Coronary artery (tissue), 2 donors: ENCODE results near the gene MAPK8IP3.

Experiments used
- DNase-seq: peaks from one replicate; pipeline ENCODE4 v3.0.0-alpha.2; 2017; ENCODE audit warnings: low spot score
- H3K27ac ChIP-seq, 2 donors: fragments of 200-600 bp; sonication (generic); one replicate each; pipeline ENCODE4 v1.5.1; 2016 to 2019
- H3K4me3 ChIP-seq: fragments of 200-600 bp; sonication (generic); 2 replicates; pipeline ENCODE4 v1.5.1; 2016; ENCODE audit warnings: mild to moderate bottlenecking, moderate library complexity
- TF ChIP-seq, protein P1 (sequence below): fragments of 200-600 bp; sonication (generic); IDR thresholded peaks from one replicate; pipeline ENCODE4 v1.5.1; 2019; ENCODE audit warnings: antibody characterized with exemption

MAPK8IP3 gene

DNA sequence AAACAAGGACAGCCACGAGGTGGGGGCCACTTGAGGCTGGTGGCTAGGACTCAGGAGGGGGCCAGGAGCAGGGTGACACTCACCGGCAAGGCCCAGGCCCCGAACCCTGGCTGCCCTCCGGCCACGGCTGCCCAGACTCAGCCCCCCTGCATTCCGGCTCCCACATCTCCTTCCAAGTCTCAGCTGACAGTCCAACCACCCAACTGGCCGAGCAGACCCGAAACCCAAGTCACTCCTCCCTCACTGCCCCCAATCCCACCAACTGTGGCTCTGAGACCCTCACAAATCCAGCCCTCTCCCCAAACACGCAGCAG lies 111.2 kb downstream of the MAPK8IP3 start:
- TF ChIP-seq, protein P1, sequence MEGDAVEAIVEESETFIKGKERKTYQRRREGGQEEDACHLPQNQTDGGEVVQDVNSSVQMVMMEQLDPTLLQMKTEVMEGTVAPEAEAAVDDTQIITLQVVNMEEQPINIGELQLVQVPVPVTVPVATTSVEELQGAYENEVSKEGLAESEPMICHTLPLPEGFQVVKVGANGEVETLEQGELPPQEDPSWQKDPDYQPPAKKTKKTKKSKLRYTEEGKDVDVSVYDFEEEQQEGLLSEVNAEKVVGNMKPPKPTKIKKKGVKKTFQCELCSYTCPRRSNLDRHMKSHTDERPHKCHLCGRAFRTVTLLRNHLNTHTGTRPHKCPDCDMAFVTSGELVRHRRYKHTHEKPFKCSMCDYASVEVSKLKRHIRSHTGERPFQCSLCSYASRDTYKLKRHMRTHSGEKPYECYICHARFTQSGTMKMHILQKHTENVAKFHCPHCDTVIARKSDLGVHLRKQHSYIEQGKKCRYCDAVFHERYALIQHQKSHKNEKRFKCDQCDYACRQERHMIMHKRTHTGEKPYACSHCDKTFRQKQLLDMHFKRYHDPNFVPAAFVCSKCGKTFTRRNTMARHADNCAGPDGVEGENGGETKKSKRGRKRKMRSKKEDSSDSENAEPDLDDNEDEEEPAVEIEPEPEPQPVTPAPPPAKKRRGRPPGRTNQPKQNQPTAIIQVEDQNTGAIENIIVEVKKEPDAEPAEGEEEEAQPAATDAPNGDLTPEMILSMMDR, result no peak
- no peak overlapping the region for H3K4me3 ChIP-seq
- no peak overlapping the region for H3K27ac ChIP-seq
- no peak for DNase-seq

DNA sequence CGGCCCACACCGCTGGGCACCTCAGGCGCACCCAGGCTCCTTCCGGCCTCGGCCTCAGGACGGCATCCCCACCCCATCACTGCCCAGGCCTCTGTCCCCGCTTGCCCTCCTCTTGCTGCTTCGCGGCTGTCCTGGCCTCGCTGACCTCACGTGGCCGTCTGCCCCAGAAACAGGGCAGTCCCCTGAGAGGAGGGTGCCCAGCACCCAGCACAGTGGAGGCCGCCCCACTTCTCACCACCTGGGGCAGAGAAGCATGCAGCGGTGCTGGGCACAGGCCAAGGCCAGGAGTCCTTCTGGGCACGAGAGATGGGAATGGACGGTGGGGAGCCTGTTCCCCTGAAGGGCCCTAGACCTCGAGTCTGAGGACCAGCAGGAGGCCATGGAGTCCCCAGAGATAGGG lies 111.7 kb downstream of the MAPK8IP3 start:
- DNase-seq, result no peak
- TF ChIP-seq, protein P1, result no peak
- no peak overlapping the region for H3K27ac ChIP-seq
- no peak overlapping the region for H3K4me3 ChIP-seq

DNA sequence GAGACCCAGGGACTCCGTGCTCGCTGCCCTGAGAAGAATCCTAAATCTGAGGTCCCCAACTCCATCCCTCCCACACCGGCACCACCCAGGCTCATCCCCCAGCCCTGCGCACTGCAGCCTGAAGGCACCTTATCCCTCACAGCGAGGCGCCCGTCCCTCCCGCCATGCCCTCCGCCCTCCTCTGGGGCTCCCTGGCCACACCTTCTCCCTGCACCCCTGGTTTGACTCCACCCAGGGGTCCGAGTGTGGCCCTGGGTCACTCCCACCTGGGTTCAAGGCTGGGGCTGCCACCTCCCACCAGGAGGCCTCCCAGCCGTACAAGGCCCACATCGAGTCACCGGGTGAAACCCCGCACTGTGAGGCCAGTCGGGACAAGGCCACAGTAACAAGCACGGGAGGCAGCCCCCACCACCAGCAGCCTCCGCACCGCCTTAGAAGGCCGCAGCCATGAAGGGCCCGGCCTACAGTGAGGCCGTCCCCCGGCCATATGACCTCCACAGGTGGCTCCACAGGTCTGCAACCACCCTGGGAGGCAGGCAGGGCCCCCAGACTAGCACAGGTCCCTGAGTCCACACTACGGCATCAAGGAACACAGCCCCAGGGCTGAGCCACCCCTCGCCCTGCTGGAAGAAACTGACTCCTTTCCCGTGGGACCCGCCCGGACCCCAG lies 112.3 kb downstream of the MAPK8IP3 start:
- Histone ChIP-seq H3K4me3 (no peak overlapping the region), H3K27ac (no peak overlapping the region)
- DNase-seq, result no peak
- TF ChIP-seq, protein P1, result no peak

DNA sequence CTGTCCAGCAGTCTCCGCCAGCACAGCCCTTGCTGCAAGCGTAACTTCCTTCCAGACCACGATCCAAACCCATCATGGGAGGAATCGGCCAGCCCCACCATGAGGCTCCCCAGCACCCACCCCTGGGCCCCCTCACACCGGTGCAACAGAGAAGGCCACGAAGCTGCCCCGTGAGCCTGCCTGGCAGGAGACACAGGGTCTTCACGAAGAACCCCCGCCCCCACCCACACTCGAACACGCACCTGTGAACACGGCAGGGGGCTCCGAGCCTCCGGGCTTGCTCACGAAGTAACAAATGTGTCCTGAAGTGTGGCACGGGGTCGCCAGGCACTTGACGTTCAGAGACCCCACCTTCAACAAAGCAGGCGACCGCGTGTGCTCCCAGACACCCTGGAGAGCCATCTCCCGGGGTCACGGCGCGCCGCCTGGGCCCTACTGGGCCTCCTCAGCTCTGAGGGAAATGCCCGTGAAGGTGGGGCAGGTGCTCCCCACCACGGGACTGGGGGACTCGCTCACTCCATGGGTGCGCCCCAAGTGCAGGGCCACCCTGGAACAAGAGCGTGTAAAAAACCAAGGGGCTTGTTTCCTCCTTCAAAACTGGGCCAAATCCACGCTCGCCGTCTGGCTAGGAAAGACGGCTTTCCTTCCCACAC lies 113.0 kb downstream of the MAPK8IP3 start:
- DNase-seq, result no peak
- TF ChIP-seq, protein P1, result no peak
- Histone ChIP-seq H3K4me3 (no peak overlapping the region), H3K27ac (no peak overlapping the region)

DNA sequence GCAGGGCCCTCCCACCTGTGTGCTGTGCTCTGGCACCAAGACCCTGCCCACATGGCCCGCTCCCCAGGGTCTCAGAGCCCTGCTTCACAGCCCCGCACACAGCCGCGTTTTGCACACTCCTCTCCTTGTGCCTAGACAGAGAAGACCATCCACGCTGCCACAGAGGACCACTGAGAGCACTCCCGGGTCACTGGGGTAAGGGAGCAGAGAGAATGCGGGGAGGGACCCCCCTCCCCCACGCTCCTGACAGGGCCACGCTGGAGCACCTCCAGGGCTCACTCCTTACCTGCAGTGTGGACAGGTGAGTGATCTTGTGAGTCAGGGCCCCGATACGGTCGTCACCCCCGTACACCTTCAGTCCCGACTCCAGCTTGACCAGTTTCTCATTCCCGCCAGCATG lies 113.6 kb downstream of the MAPK8IP3 start:
- Histone ChIP-seq H3K27ac (no peak overlapping the region), H3K4me3 (no peak overlapping the region)
- DNase-seq, result no peak
- TF ChIP-seq, protein P1, result no peak
